Chondrocyte (in vitro differentiated cells): ENCODE results near the gene FBXL20. TPM values are rescaled to one million over a fixed set of nuclear protein-coding genes. Genes with fewer than 3 reads are reported as not detected.

Experiments used
- DNase-seq: peaks from one replicate; pipeline ENCODE4 v3.0.0; 2021; ENCODE audit warnings: mixed read lengths, low spot score
- H3K27ac Mint-ChIP-seq: one replicate; pipeline ENCODE4 v1.8.0; 2021; ENCODE audit warnings: mild to moderate bottlenecking, moderate library complexity, mixed read lengths; ENCODE audit not compliant: unreplicated experiment
- H3K27me3 Mint-ChIP-seq: 2 replicates; pipeline ENCODE4 v1.8.0; 2021; ENCODE audit warnings: low read depth, mixed read lengths
- H3K36me3 Mint-ChIP-seq: 2 replicates; pipeline ENCODE4 v1.8.0; 2021; ENCODE audit warnings: low read depth, mixed read lengths
- H3K4me1 Mint-ChIP-seq: 2 replicates; pipeline ENCODE4 v1.8.0; 2021; ENCODE audit warnings: low read depth, mild to moderate bottlenecking, mixed read lengths
- H3K4me3 Mint-ChIP-seq: one replicate; pipeline ENCODE4 v1.8.0; 2021; ENCODE audit warnings: mild to moderate bottlenecking, moderate library complexity, mixed read lengths; ENCODE audit not compliant: unreplicated experiment
- H3K9me3 Mint-ChIP-seq: 2 replicates; pipeline ENCODE4 v1.8.0; 2021; ENCODE audit warnings: low read depth, mixed read lengths
- total RNA-seq: library from RNA; stranded (reverse); gene quantifications from 3 replicates; pipeline ENCODE4 v1.2.1, GENCODE V29; 2021
- TF ChIP-seq, protein P1 (sequence below): fragments of 200-600 bp; sonication (generic); IDR thresholded peaks from 2 replicates; pipeline ENCODE4 v1.5.0; 2021; ENCODE audit warnings: antibody characterized with exemption, mild to moderate bottlenecking, moderate library complexity

Gene FBXL20
- total RNA-seq, 1 donor from 2014 or later, result 21.8 TPM

DNA sequence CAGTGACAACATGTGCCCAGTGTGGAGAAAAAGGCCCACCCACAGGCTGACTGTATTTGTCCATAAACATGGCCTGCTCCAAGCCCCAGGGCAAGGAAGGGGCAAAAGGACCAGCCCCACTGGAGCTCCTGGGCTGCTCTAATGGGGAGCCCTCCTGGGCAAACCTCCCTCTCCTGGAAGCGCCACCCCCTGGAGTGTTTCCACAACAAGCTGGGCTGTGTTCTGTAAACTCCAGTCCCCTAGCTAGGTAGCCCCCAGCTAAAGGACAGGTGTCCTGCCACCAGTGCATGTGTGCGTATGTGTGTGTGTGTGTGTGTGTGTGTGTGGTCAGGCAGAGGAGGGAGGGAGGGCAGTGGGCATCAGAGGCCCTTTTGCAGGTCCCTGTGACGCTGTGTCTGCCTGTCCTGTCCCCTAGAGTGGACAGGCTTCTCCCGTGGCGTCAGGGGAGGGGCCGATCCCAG lies 164.4 kb downstream of the FBXL20 start:
- TF ChIP-seq, protein P1, sequence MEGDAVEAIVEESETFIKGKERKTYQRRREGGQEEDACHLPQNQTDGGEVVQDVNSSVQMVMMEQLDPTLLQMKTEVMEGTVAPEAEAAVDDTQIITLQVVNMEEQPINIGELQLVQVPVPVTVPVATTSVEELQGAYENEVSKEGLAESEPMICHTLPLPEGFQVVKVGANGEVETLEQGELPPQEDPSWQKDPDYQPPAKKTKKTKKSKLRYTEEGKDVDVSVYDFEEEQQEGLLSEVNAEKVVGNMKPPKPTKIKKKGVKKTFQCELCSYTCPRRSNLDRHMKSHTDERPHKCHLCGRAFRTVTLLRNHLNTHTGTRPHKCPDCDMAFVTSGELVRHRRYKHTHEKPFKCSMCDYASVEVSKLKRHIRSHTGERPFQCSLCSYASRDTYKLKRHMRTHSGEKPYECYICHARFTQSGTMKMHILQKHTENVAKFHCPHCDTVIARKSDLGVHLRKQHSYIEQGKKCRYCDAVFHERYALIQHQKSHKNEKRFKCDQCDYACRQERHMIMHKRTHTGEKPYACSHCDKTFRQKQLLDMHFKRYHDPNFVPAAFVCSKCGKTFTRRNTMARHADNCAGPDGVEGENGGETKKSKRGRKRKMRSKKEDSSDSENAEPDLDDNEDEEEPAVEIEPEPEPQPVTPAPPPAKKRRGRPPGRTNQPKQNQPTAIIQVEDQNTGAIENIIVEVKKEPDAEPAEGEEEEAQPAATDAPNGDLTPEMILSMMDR, result no peak
- Mint-ChIP-seq H3K27ac (no peak overlapping the region), H3K9me3 (no peaks in the 10 kb centered on the region), H3K36me3 (no peaks in the 10 kb centered on the region), H3K4me1 (peaks cover 17% of the 10 kb centered on the region), H3K4me3 (no peak overlapping the region), H3K27me3 (peaks cover 9% of the 10 kb centered on the region)
- DNase-seq, result no peak

DNA sequence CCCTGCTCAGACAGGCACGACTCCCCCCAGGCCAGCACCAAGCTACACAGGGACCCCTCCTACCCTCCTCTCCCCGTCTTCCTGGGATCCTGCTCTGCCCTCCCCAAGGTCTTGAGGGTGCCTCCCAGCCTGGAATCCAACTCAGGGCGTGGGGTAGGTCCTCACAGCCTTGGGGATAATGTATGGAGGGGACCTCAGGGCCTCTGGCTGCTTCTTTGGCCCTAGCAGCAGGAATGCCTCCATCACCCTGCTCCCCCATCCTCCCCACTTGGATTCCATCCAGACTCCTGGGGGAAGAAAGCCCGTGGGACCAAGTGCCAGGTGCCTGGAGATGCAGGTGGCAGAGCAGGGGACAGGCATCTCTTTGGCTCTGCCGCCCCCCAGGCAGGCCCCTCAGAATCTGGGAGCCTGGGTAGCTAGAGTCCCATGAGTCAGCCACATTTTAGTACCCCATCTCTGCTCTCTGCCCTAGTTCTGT lies 164.9 kb downstream of the FBXL20 start:
- Mint-ChIP-seq H3K9me3 (no peaks in the 10 kb centered on the region), H3K36me3 (no peaks in the 10 kb centered on the region), H3K27me3 (peaks cover 9% of the 10 kb centered on the region), H3K4me1 (peaks cover 23% of the 10 kb centered on the region), H3K27ac (no peak overlapping the region), H3K4me3 (no peak overlapping the region)
- TF ChIP-seq, protein P1, result no peak
- no peak for DNase-seq

DNA sequence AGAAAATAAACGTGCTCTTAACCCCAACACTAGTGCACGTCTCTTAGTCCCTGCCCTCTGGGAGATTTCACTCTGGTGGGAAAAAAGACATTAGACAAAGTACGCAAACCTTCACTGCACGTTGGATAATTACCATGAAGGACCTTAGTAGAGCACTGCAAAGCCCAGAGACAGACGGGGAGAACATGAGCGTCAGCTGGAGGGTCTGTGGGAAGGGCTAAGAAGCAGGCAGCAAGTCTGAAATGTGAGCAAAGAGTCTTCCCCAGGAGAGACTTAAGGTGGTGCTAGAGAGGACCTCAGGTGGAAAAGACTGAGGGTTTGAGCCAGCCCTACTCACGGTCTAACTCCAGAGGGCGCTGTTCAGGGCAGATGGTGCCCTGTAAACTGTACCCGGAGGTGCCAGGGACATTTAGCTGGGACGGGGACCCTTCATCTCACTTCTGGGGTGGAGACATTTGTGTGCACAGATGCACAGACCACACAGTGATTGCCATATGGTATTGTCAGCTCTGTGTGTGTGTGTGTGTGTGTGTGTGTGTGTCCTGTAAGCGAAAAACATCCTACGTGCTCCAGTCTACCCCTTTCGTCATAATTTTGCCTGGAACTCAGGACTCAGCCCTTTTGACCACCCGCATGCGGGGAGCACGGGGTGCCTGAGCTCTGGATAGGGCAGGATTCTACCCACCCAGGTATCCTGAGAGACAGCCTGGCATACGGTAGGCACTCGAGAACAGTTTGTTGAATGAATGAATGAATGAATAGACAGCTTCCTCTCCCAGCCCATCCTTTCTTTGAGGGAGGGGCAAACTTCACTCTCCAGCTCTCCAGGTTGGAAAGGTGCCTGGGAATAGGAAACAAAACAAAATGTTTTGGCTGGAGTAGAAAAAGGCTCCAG lies 165.6 kb downstream of the FBXL20 start:
- peak; percentile 27 for DNase-seq
- TF ChIP-seq, protein P1, result peak; percentile 82

DNA sequence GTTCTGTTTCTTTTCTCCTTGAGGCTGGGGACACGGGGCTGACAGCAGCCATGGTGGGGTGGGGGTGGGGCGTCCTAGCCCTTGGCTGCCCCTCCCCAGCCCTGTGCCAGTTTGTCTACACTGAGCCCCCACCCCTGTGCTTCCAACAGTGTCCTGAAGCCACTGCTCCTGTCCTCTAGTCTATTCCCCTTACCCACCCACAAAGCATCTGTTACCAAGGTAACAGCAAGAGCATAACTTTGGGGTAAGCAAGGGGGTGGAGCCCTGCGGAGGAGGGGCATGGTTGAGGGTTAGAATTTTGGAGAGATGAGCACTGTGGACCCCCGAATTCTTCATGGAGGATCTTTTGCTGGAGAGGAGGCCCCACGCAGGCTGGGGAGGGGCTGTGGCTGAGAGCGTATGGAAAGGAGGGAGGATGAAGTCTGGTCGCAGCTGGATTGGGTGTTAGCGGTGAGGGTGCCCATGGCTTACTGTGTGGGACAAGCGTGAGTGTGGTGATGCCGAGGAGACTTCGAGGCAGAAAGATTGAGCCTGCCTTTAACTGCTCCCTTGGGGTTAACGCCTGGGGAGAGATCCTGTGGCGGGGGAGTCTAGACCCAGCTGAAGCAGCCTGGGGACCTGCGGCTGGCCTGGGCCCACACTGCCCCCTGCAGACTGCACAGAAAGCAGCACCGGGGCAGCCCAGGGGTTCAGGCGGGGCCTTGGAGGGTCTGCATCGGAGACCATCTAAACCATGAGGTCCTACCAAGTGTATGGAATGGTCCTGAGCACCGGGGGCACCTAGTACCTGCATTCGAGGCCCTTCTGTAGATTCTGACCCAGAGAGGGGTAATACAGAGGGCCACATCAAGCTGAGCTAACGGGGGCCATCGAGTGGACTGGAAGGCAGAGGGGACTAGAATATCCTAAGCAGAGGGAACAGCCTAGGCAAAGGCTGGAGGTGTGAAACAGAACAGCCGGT lies 169.6 kb downstream of the FBXL20 start:
- peak overlapping the region; percentile 17 for H3K4me3 Mint-ChIP-seq

More for the DNA sequence above, 165.6 kb downstream of the FBXL20 start:
- Mint-ChIP-seq H3K27me3 (peaks cover 9% of the 10 kb centered on the region), H3K4me1 (peaks cover 26% of the 10 kb centered on the region), H3K9me3 (no peaks in the 10 kb centered on the region), H3K36me3 (no peaks in the 10 kb centered on the region), H3K27ac (no peak overlapping the region), H3K4me3 (no peak overlapping the region)

More for the DNA sequence above, 169.6 kb downstream of the FBXL20 start:
- no peaks in the 10 kb centered on the region for H3K36me3 Mint-ChIP-seq
- no peak overlapping the region for H3K27ac Mint-ChIP-seq
- peaks cover 26% of the 10 kb centered on the region for H3K4me1 Mint-ChIP-seq
- H3K27me3 Mint-ChIP-seq, result peaks cover 5% of the 10 kb centered on the region
- DNase-seq, result no peak
- H3K9me3 Mint-ChIP-seq, result no peaks in the 10 kb centered on the region
- TF ChIP-seq, protein P1, result peak; percentile 85
